WTC11 (cell line): Measurements from ENCODE around the gene RIPOR3. TPM values are rescaled to one million over a fixed set of nuclear protein-coding genes. Genes with fewer than 3 reads are reported as not detected.

Source experiments
- ATAC-seq: fragments of 200-7000 bp; cut with Tn5 transposase; 2 replicates; pipeline ENCODE4 v1.10.0; 2021; ENCODE audit warnings: mild to moderate bottlenecking, moderate library complexity
- CTCF ChIA-PET: fragments of 300-600 bp; sonication (Branson Sonifier 250); formaldehyde crosslinking; loops from one replicate; lab custom pipeline; 2021; ENCODE audit warnings: antibody characterized with exemption; lab: Charles Lee
- POLR2A ChIA-PET: fragments of 350-600 bp; sonication (Branson Sonifier 250); formaldehyde crosslinking; loops from one replicate; lab custom pipeline; 2021; ENCODE audit warnings: antibody characterized with exemption; lab: Charles Lee
- DNase-seq: peaks from one replicate; pipeline ENCODE4 v3.0.0; 2021; ENCODE audit warnings: low spot score
- H3K27ac Mint-ChIP-seq: 2 replicates; pipeline ENCODE4 v1.8.0; 2021; ENCODE audit warnings: mixed read lengths
- H3K27me3 Mint-ChIP-seq: 2 replicates; pipeline ENCODE4 v1.8.0; 2021; ENCODE audit warnings: low read depth, mild to moderate bottlenecking, moderate library complexity, mixed read lengths
- H3K36me3 Mint-ChIP-seq: 2 replicates; pipeline ENCODE4 v1.8.0; 2021; ENCODE audit warnings: mixed read lengths
- H3K4me1 Mint-ChIP-seq: 2 replicates; pipeline ENCODE4 v1.8.0; 2022; ENCODE audit warnings: mixed read lengths
- H3K4me3 Mint-ChIP-seq: 2 replicates; pipeline ENCODE4 v1.8.0; 2021; ENCODE audit warnings: mild to moderate bottlenecking, moderate library complexity, mixed read lengths
- H3K9me3 Mint-ChIP-seq: 2 replicates; pipeline ENCODE4 v1.8.0; 2021; ENCODE audit warnings: mixed read lengths
- CBFB ChIP-seq: sonication (generic); formaldehyde crosslinking; IDR thresholded peaks from 2 replicates; pipeline ENCODE4 v1.8.1; 2022; ENCODE audit warnings: mild to moderate bottlenecking, low read depth, missing genetic modification reagents
- CREB1 ChIP-seq: sonication (generic); formaldehyde crosslinking; IDR thresholded peaks from 2 replicates; pipeline ENCODE4 v1.8.0; 2023; ENCODE audit warnings: mild to moderate bottlenecking, missing genetic modification reagents
- EMX1 ChIP-seq: fragments of 250-450 bp; sonication (Bioruptor Pico); IDR thresholded peaks from 2 replicates; pipeline ENCODE4 v1.8.0; 2021; ENCODE audit warnings: mild to moderate bottlenecking
- ETV6 ChIP-seq: sonication (generic); formaldehyde crosslinking; IDR thresholded peaks from 2 replicates; pipeline ENCODE4 v1.8.1; 2022; ENCODE audit warnings: mild to moderate bottlenecking, missing genetic modification reagents
- FOXP1 ChIP-seq: sonication (generic); formaldehyde crosslinking; IDR thresholded peaks from 2 replicates; pipeline ENCODE4 v1.8.0; 2022; ENCODE audit warnings: missing genetic modification reagents, mild to moderate bottlenecking, moderate library complexity, borderline replicate concordance
- GABPB1 ChIP-seq: sonication (generic); formaldehyde crosslinking; IDR thresholded peaks from 2 replicates; pipeline ENCODE4 v1.8.1; 2023; ENCODE audit warnings: mild to moderate bottlenecking, missing genetic modification reagents
- GTF2I ChIP-seq: fragments of 250-450 bp; sonication (Bioruptor Pico); conservative IDR thresholded peaks from 2 replicates; pipeline ENCODE4 v1.4.0; 2021; ENCODE audit warnings: mild to moderate bottlenecking
- HMGXB4 ChIP-seq: sonication (generic); formaldehyde crosslinking; IDR thresholded peaks from 2 replicates; pipeline ENCODE4 v1.8.1; 2023; ENCODE audit warnings: mild to moderate bottlenecking, moderate library complexity, missing genetic modification reagents
- IRF2 ChIP-seq: sonication (generic); formaldehyde crosslinking; IDR thresholded peaks from 2 replicates; pipeline ENCODE4 v1.8.0; 2022; ENCODE audit warnings: low read depth, missing genetic modification reagents, borderline replicate concordance
- MLX ChIP-seq: sonication (generic); formaldehyde crosslinking; IDR thresholded peaks from 2 replicates; pipeline ENCODE4 v1.8.1; 2023; ENCODE audit warnings: mild to moderate bottlenecking, missing genetic modification reagents, moderate library complexity
- NR1H2 ChIP-seq: sonication (generic); formaldehyde crosslinking; IDR thresholded peaks from 2 replicates; pipeline ENCODE4 v1.9.0; 2021; ENCODE audit warnings: mild to moderate bottlenecking, moderate library complexity, missing genetic modification reagents
- PREB ChIP-seq: sonication (generic); formaldehyde crosslinking; IDR thresholded peaks from 2 replicates; pipeline ENCODE4 v1.8.1; 2022; ENCODE audit warnings: mild to moderate bottlenecking, missing genetic modification reagents, moderate library complexity, borderline replicate concordance
- RELA ChIP-seq: sonication (generic); formaldehyde crosslinking; IDR thresholded peaks from 2 replicates; pipeline ENCODE4 v1.8.1; 2022; ENCODE audit warnings: missing genetic modification reagents, mild to moderate bottlenecking, borderline replicate concordance
- TEAD1 ChIP-seq: sonication (generic); formaldehyde crosslinking; IDR thresholded peaks from 2 replicates; pipeline ENCODE4 v1.8.0; 2022; ENCODE audit warnings: mild to moderate bottlenecking, missing genetic modification reagents
- ZMAT4 ChIP-seq: fragments of 250-450 bp; sonication (Bioruptor Pico); IDR thresholded peaks from 2 replicates; pipeline ENCODE4 v1.9.0; 2021; ENCODE audit warnings: mild to moderate bottlenecking
- ZNF138 ChIP-seq: sonication (generic); formaldehyde crosslinking; conservative IDR thresholded peaks from 2 replicates; pipeline ENCODE4 v1.8.1; 2022; ENCODE audit warnings: mild to moderate bottlenecking, moderate library complexity, missing genetic modification reagents
- ZNF396 ChIP-seq: fragments of 250-450 bp; sonication (Bioruptor Pico); IDR thresholded peaks from 2 replicates; pipeline ENCODE4 v1.8.0; 2021; ENCODE audit warnings: mild to moderate bottlenecking, moderate library complexity, borderline replicate concordance
- total RNA-seq: library from RNA; stranded (reverse); gene quantifications from 3 replicates; pipeline ENCODE4 v1.2.3, GENCODE V29; 2021
- TF ChIP-seq, protein P1 (sequence below): sonication (generic); formaldehyde crosslinking; IDR thresholded peaks from 2 replicates; pipeline ENCODE4 v1.8.0; 2022; ENCODE audit warnings: mild to moderate bottlenecking, missing genetic modification reagents
- TF ChIP-seq, protein P2 (sequence below): fragments of 250-450 bp; sonication (Bioruptor Pico); IDR thresholded peaks from 2 replicates; pipeline ENCODE4 v1.8.0; 2021; ENCODE audit warnings: mild to moderate bottlenecking
- TF ChIP-seq, protein P3 (sequence below): fragments of 250-450 bp; sonication (Bioruptor Pico); IDR thresholded peaks from 2 replicates; pipeline ENCODE4 v1.9.0; 2021; ENCODE audit warnings: mild to moderate bottlenecking
- TF ChIP-seq, protein P4 (sequence below): sonication (generic); formaldehyde crosslinking; IDR thresholded peaks from 2 replicates; pipeline ENCODE4 v1.8.1; 2022; ENCODE audit warnings: low read depth, mild to moderate bottlenecking, moderate library complexity, missing genetic modification reagents, borderline replicate concordance

The RIPOR3 gene
- total RNA-seq, 1 experiment from 2014 or later = 6.5 TPM

GRCh38 chr20:50548396-50548795 is 142.9 kb downstream of the RIPOR3 start (continued):
- TF ChIP-seq GTF2I (CRISPR knock-in tag) (no peak), RELA (CRISPR knock-in tag) (no peak)

DNA sequence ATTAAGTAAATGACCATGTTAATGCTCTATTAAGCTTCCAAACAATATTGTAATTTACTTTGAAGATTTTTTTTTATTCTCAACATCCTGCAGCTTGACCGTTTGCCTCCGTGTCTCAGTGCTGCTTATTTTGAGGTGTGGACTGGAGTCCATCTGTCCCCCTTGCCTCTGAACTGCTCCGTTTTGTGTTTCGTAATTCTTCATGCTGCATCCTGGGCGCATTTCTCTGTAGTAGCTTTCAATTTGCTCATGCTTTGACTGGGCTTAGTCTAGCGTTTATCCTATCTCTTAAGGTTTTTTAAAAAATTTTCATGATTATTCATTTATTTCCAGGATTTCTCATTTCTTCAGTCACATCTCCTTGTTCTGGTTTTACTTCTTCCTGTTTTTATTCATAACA is 143.4 kb downstream of the RIPOR3 start:
- no peak for ATAC-seq
- Mint-ChIP-seq H3K36me3 (no peaks in the 10 kb centered on the region), H3K27ac (no peak overlapping the region), H3K4me3 (no peak overlapping the region), H3K4me1 (0 out of 2 replicates have a peak, but pooled peaks cover 5% of the 10 kb centered on the region), H3K27me3 (no peaks in the 10 kb centered on the region), H3K9me3 (no peaks in the 10 kb centered on the region)
- TF ChIP-seq GTF2I (CRISPR knock-in tag) (no peak), GABPB1 (CRISPR knock-in tag) (no peak), CBFB (no peak), EMX1 (CRISPR knock-in tag) (no peak), TEAD1 (CRISPR knock-in tag) (no peak), PREB (no peak), ZNF396 (no peak), MLX (CRISPR knock-in tag) (no peak), ZMAT4 (no peak), FOXP1 (no peak), ZNF138 (CRISPR knock-in tag) (no peak), NR1H2 (no peak), CREB1 (CRISPR knock-in tag) (no peak), IRF2 (CRISPR knock-in tag) (no peak), HMGXB4 (CRISPR knock-in tag) (no peak), ETV6 (CRISPR knock-in tag) (no peak)
- TF ChIP-seq, protein P1, sequence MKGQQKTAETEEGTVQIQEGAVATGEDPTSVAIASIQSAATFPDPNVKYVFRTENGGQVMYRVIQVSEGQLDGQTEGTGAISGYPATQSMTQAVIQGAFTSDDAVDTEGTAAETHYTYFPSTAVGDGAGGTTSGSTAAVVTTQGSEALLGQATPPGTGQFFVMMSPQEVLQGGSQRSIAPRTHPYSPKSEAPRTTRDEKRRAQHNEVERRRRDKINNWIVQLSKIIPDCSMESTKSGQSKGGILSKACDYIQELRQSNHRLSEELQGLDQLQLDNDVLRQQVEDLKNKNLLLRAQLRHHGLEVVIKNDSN (CRISPR knock-in tag) = no peak
- TF ChIP-seq, protein P2, sequence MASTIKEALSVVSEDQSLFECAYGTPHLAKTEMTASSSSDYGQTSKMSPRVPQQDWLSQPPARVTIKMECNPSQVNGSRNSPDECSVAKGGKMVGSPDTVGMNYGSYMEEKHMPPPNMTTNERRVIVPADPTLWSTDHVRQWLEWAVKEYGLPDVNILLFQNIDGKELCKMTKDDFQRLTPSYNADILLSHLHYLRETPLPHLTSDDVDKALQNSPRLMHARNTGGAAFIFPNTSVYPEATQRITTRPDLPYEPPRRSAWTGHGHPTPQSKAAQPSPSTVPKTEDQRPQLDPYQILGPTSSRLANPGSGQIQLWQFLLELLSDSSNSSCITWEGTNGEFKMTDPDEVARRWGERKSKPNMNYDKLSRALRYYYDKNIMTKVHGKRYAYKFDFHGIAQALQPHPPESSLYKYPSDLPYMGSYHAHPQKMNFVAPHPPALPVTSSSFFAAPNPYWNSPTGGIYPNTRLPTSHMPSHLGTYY (CRISPR knock-in tag) = no peak
- TF ChIP-seq, protein P3, sequence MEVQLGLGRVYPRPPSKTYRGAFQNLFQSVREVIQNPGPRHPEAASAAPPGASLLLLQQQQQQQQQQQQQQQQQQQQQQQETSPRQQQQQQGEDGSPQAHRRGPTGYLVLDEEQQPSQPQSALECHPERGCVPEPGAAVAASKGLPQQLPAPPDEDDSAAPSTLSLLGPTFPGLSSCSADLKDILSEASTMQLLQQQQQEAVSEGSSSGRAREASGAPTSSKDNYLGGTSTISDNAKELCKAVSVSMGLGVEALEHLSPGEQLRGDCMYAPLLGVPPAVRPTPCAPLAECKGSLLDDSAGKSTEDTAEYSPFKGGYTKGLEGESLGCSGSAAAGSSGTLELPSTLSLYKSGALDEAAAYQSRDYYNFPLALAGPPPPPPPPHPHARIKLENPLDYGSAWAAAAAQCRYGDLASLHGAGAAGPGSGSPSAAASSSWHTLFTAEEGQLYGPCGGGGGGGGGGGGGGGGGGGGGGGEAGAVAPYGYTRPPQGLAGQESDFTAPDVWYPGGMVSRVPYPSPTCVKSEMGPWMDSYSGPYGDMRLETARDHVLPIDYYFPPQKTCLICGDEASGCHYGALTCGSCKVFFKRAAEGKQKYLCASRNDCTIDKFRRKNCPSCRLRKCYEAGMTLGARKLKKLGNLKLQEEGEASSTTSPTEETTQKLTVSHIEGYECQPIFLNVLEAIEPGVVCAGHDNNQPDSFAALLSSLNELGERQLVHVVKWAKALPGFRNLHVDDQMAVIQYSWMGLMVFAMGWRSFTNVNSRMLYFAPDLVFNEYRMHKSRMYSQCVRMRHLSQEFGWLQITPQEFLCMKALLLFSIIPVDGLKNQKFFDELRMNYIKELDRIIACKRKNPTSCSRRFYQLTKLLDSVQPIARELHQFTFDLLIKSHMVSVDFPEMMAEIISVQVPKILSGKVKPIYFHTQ (CRISPR knock-in tag) = no peak
- TF ChIP-seq, protein P4, sequence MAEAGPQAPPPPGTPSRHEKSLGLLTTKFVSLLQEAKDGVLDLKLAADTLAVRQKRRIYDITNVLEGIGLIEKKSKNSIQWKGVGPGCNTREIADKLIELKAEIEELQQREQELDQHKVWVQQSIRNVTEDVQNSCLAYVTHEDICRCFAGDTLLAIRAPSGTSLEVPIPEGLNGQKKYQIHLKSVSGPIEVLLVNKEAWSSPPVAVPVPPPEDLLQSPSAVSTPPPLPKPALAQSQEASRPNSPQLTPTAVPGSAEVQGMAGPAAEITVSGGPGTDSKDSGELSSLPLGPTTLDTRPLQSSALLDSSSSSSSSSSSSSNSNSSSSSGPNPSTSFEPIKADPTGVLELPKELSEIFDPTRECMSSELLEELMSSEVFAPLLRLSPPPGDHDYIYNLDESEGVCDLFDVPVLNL (CRISPR knock-in tag) = no peak
- no peak for DNase-seq
- ChIA-PET CTCF (interaction anchor here (0.6 to 1.2 kb wide), 3 partner anchors 8 to 28 kb away, joined by 3 to 5 read pairs (median 3); no protein-coding TSS in a partner anchor), POLR2A (no interaction called here)
